ENCODE data around the gene NOTCH4.

NOTCH4 gene

GRCh38 chr6:32178547-32179440 lies 45.1 kb downstream of the NOTCH4 start:
- peak in 1 of 2 experiments; percentile 44 for DNase-seq

GRCh38 chr6:32177788-32178546 lies 45.9 kb downstream of the NOTCH4 start, which contains the start of gene RNF5:
Gene RNF5 (plus strand): TSS chr6:32178405. CDS start chr6:32178512, 107 bp downstream.
- peak; percentile 100 for DNase-seq

- DNase-seq = peak; percentile 72 to 87
These were observed 46.6 kb downstream of the NOTCH4 start for GRCh38 chr6:32177183-32177787.

- no peak for DNase-seq
These were observed 47.2 kb downstream of the NOTCH4 start for GRCh38 chr6:32176476-32177182.

GRCh38 chr6:32175711-32176475 lies 48.0 kb downstream of the NOTCH4 start, which contains the start of gene AGPAT1:
Gene AGPAT1 (minus strand): TSS chr6:32176084. CDS start chr6:32171496, 4,588 bp downstream.
- DNase-seq = peak; percentile 88 to 95

GRCh38 chr6:32175322-32175710 lies 48.6 kb downstream of the NOTCH4 start:
- no peak for DNase-seq

GRCh38 chr6:32174416-32174815 lies 49.5 kb downstream of the NOTCH4 start:
- no peak for DNase-seq

- no peak for DNase-seq
These were observed 50.7 kb downstream of the NOTCH4 start for GRCh38 chr6:32173051-32173727.

GRCh38 chr6:32171234-32171633 lies 52.6 kb downstream of the NOTCH4 start:
- DNase-seq = no peak

GRCh38 chr6:32170294-32170693 lies 53.6 kb downstream of the NOTCH4 start:
- no peak for DNase-seq

GRCh38 chr6:32168807-32169591 lies 54.9 kb downstream of the NOTCH4 start:
- DNase-seq = no peak

- no peak for DNase-seq
These were observed 55.5 kb downstream of the NOTCH4 start for GRCh38 chr6:32168350-32168749.

GRCh38 chr6:32167761-32168262 lies 56.1 kb downstream of the NOTCH4 start:
- no peak for DNase-seq

GRCh38 chr6:32167154-32167760 lies 56.6 kb downstream of the NOTCH4 start:
- no peak for DNase-seq

GRCh38 chr6:32166411-32167061 lies 57.3 kb downstream of the NOTCH4 start:
- DNase-seq = no peak

- no peak for DNase-seq
These were observed 59.6 kb downstream of the NOTCH4 start, which contains the start of gene EGFL8 for GRCh38 chr6:32164295-32164694. Gene EGFL8 (plus strand): TSS chr6:32164595. CDS start chr6:32166166, 1,571 bp downstream.

GRCh38 chr6:32163559-32164258 lies 60.2 kb downstream of the NOTCH4 start:
- DNase-seq = no peak

- DNase-seq = no peak
These were observed 65.8 kb downstream of the NOTCH4 start for GRCh38 chr6:32158052-32158451.

All from NCI-H524 (cell line).